ENCODE results near the gene RTL5. TPM values are rescaled to one million over a fixed set of nuclear protein-coding genes. Genes with fewer than 3 reads are reported as not detected.
A peak's percentile ranks its signal among the peaks of the same experiment; 100 is the strongest.

RTL5 gene
- total RNA-seq, 1 donor from 2014 or later = 17.1 TPM

DNA sequence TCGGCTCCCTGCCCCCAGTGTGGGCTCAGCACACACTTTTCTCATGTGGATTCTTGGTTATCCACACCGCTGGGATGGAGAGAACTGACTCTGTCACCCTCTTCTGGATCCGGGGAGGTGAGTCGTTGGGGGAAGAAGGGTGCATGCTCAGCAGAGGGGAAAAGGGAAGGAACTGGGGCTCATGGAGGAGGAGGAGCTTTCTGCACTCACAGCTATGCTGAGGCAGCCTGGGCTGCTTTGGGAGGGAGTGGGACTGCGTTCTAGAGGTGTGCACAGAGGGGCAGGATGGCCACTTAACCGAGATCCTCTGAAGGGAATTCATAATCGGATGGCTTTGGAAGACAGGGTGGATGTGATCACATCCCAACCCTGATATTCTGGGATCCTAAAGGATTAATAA lies 51.6 kb downstream of the RTL5 start:
- intact Hi-C loops (cut with DNase I) = no loop called here
- no peaks in the 10 kb centered on the region for H3K36me3 ChIP-seq
- H3K27ac ChIP-seq = peak overlapping the region in 1 of 2 donors; percentile 40
- H3K4me3 ChIP-seq = no peak overlapping the region
- no peak for DNase-seq (ENCODE audit: low spot score in 2 of 2)
- TF ChIP-seq, protein P1, sequence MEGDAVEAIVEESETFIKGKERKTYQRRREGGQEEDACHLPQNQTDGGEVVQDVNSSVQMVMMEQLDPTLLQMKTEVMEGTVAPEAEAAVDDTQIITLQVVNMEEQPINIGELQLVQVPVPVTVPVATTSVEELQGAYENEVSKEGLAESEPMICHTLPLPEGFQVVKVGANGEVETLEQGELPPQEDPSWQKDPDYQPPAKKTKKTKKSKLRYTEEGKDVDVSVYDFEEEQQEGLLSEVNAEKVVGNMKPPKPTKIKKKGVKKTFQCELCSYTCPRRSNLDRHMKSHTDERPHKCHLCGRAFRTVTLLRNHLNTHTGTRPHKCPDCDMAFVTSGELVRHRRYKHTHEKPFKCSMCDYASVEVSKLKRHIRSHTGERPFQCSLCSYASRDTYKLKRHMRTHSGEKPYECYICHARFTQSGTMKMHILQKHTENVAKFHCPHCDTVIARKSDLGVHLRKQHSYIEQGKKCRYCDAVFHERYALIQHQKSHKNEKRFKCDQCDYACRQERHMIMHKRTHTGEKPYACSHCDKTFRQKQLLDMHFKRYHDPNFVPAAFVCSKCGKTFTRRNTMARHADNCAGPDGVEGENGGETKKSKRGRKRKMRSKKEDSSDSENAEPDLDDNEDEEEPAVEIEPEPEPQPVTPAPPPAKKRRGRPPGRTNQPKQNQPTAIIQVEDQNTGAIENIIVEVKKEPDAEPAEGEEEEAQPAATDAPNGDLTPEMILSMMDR (IDR thresholded peaks at IDR 0.05) = no peak
- no peaks in the 10 kb centered on the region for H3K27me3 ChIP-seq
- H3K4me1 ChIP-seq = peaks cover 0 to 3% of the 10 kb centered on the region in 2 donors
- H3K9me3 ChIP-seq = no peaks in the 10 kb centered on the region

DNA sequence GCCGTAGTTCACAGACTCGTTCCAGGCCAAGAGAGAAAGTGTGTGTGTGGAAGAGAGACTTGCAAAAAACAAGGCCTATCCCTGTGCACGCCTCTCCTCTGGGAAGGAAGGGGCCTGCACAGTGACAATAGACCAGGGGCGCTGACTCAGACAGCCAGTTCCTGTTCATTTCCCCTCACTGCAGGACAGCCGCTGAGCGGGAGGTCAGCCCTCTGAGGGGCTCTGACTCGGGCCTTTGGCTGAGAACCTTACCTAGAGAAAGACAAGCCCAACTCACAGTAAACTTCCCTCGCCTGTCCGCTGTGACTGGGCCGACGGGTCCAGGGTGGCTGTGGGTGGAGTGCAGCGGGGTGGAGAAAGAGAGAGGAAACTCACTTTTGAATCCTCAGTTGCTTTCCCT lies 52.1 kb downstream of the RTL5 start:
- H3K36me3 ChIP-seq = no peaks in the 10 kb centered on the region
- peaks cover 0 to 3% of the 10 kb centered on the region in 2 donors for H3K4me1 ChIP-seq
- DNase-seq (ENCODE audit: low spot score in 2 of 2) = no peak
- no peaks in the 10 kb centered on the region for H3K9me3 ChIP-seq
- intact Hi-C loops (cut with DNase I) = no loop called here
- TF ChIP-seq, protein P1 (IDR thresholded peaks at IDR 0.05) = no peak
- no peaks in the 10 kb centered on the region for H3K27me3 ChIP-seq
- peak overlapping the region in 1 of 2 donors; percentile 40 for H3K27ac ChIP-seq
- no peak overlapping the region for H3K4me3 ChIP-seq

DNA sequence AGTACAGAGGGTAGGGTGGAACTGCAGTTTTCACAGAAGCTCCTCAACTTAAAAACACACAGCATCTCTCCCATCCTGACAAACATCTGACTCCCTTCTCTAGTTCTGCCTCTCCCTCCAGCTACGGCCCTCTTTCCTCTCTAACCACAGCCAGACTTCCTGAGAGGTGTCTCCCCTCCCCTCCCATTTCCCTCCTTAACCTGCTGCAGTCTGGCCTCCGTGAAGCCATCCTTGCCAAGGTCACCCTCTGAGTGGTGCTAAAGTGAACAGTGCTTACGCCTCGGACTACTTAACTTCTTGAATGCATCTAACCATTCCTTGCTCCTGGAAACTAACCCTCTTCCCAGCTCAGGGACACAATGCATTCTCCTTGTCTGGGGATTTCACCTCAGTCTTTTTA lies 53.3 kb downstream of the RTL5 start:
- intact Hi-C loops (cut with DNase I) = no loop called here
- no peak overlapping the region for H3K4me3 ChIP-seq
- DNase-seq (ENCODE audit: low spot score in 2 of 2) = no peak
- no peaks in the 10 kb centered on the region for H3K27me3 ChIP-seq
- H3K36me3 ChIP-seq = no peaks in the 10 kb centered on the region
- TF ChIP-seq, protein P1 (IDR thresholded peaks at IDR 0.05) = no peak
- no peak overlapping the region for H3K27ac ChIP-seq
- peaks cover 0 to 3% of the 10 kb centered on the region in 2 donors for H3K4me1 ChIP-seq
- H3K9me3 ChIP-seq = no peaks in the 10 kb centered on the region

Other genes starting within 250 kb of the RTL5 start
- gene NHSL2, start 221.1 kb downstream of the RTL5 start, total RNA-seq = 58.1 TPM
- 3.6 TPM for gene PIN4, start 49.8 kb upstream of the RTL5 start, total RNA-seq
- not detected for gene ERCC6L, start 107.1 kb upstream of the RTL5 start, total RNA-seq
- gene RPS4X, start 145.3 kb upstream of the RTL5 start, total RNA-seq = 476 TPM
- gene CITED1, start 174.0 kb upstream of the RTL5 start, total RNA-seq = not detected